RWPE1 (cell line): ENCODE data around the gene TBC1D5.

Experiments used
- CTCF ChIA-PET: fragments of 350-600 bp; sonication (Branson Sonifier 250); formaldehyde crosslinking; extraction: SDS; loops from one replicate; lab custom pipeline; 2021; lab: Yijun Ruan, JAX
- POLR2A ChIA-PET: fragments of 400-600 bp; formaldehyde crosslinking; extraction: SDS; loops from one replicate; lab custom pipeline; 2020; ENCODE audit warnings: antibody characterized with exemption; ENCODE audit not compliant: low non-redundant PET; lab: Yijun Ruan, JAX
- DNase-seq: peaks from one replicate; pipeline ENCODE4 v3.0.0; 2012; ENCODE audit warnings: low spot score
- H3K27ac ChIP-seq: fragments of 450-650 bp; 2 replicates; pipeline ENCODE4 v1.5.1; 2017
- TF ChIP-seq, protein P1 (sequence below): fragments of 450-650 bp; conservative IDR thresholded peaks from 2 replicates; pipeline ENCODE4 v1.5.1; 2017; ENCODE audit warnings: low read depth, mild to moderate bottlenecking

The TBC1D5 gene

DNA sequence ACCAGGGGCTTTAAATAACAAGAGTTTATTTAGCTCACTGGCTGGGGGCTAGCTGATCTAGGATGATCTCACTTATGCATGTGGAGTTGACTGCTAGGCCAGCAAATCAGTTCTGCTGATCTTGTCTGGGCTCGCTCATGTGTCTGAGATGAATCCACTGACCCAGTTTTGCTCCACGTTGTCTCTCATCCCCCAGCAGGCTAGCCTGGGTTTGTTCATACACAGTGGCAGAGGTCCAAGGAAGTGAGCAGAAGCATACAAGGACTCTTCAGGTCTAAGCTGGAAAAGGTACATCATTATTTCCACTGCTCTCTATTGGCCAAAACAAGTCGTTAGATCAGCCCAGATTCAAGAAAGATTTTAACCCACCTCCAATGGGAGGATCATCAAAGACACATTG lies 619.7 kb downstream of the TBC1D5 start:
- no peak overlapping the region for H3K27ac ChIP-seq
- DNase-seq: no peak
- CTCF ChIA-PET: no interaction called here
- TF ChIP-seq, protein P1, sequence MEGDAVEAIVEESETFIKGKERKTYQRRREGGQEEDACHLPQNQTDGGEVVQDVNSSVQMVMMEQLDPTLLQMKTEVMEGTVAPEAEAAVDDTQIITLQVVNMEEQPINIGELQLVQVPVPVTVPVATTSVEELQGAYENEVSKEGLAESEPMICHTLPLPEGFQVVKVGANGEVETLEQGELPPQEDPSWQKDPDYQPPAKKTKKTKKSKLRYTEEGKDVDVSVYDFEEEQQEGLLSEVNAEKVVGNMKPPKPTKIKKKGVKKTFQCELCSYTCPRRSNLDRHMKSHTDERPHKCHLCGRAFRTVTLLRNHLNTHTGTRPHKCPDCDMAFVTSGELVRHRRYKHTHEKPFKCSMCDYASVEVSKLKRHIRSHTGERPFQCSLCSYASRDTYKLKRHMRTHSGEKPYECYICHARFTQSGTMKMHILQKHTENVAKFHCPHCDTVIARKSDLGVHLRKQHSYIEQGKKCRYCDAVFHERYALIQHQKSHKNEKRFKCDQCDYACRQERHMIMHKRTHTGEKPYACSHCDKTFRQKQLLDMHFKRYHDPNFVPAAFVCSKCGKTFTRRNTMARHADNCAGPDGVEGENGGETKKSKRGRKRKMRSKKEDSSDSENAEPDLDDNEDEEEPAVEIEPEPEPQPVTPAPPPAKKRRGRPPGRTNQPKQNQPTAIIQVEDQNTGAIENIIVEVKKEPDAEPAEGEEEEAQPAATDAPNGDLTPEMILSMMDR: no peak
- POLR2A ChIA-PET: no interaction called here

DNA sequence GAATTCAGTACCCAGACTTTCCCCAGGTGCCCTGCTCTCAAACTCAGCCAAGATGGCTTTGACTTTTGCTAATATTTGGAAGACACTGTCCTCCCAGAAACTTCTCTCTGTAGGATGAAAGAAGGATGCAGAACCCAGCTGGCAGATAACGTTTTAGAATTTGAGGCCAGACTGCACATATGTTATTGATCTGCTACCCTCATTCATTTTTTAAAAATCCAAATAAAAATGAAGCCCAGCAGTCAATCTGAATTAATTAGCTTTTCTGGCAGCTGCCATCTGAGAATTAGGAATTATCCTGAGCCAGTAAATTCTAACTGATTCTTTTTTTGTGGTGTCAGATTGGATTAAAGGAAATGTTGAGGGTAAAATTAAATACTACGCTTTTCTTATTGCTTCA lies 621.1 kb downstream of the TBC1D5 start:
- TF ChIP-seq, protein P1: no peak
- CTCF ChIA-PET: no interaction called here
- no peak overlapping the region for H3K27ac ChIP-seq
- POLR2A ChIA-PET: no interaction called here
- DNase-seq: no peak

DNA sequence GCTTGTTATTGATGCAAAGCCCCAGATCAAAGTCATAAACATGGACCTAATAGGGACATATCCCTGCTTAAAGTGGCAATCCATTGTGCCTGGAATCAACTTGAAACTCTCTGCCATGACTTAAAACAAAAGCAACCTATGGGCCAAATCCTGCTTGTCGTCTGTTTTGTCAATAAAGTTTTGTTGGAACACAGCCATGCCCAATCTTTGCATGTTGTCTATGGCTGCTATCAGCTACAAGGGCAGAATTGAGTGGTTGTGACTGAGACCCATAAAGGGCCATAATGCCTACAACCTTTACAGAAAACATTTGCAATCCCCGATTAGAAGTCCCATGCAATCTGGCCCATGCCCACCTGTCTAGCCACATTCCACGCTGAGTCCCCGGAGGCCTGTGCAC lies 622.3 kb downstream of the TBC1D5 start:
- POLR2A ChIA-PET: no interaction called here
- CTCF ChIA-PET: no interaction called here
- TF ChIP-seq, protein P1: no peak
- no peak overlapping the region for H3K27ac ChIP-seq
- DNase-seq: no peak

DNA sequence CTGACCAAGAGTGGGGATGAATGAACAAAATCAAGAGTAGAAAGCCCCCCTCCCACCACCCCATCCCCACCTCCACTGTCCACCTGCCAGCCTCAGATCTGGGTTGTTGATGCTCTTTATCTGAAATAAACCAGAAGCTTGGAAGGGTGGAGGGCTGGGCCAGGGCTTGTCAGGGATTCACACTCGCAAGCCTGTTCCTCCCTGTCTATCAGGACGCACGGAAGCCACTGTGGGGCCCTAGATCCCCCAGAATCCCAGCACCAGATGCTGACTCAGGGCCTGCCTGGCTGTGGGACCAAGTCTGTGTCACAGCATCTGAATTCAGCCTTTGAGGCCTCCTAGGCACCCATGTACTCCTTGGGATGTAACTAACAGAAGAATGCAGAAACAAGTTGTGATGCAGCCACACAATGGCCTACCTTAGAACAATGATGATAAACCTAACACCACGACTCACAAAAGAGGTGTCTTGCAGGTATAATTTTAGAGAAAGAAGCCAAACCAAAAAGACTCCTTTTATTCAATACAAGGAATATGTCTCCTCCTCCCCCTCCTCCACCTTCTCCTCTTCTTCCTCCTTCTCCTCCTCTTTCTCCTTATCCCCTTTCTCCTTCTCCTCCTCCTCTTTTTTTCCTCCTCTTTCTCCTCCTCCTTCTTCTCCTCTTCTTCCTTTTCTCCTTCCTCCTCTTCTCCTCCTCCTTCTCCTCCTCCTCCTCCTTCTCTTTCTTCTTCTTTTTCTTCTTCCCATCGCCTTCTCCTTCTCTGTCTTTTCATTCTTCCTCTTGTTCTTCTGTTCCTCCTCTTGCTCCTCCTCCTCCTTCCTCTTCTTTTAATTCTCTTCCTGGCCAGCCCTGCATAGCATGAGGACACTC lies 623.0 kb downstream of the TBC1D5 start:
- no peak for DNase-seq
- ChIA-PET POLR2A (no interaction called here), CTCF (no interaction called here)
- H3K27ac ChIP-seq: no peak overlapping the region
- TF ChIP-seq, protein P1: no peak

DNA sequence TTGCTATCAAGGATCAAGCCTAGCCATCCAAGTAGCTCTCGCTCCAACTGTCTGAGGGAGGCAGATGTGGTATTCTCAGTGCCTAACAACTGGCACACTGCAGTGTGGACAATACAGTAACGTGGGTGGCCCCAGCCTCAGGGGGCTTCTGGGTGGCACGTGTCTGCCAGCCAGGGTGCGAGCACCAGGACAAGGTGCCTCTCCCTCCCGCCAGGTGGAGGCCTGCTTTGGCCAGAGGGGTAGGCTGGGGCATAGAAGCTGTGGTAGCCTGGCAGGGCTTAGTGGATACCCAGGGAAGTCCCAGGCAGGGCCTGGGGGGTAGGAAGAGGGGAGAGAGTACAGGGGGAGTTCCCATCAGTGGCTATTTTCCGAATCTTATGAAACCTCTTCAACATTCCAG lies 623.7 kb downstream of the TBC1D5 start:
- ChIA-PET CTCF (no interaction called here), POLR2A (no interaction called here)
- no peak overlapping the region for H3K27ac ChIP-seq
- DNase-seq: no peak
- TF ChIP-seq, protein P1: no peak

DNA sequence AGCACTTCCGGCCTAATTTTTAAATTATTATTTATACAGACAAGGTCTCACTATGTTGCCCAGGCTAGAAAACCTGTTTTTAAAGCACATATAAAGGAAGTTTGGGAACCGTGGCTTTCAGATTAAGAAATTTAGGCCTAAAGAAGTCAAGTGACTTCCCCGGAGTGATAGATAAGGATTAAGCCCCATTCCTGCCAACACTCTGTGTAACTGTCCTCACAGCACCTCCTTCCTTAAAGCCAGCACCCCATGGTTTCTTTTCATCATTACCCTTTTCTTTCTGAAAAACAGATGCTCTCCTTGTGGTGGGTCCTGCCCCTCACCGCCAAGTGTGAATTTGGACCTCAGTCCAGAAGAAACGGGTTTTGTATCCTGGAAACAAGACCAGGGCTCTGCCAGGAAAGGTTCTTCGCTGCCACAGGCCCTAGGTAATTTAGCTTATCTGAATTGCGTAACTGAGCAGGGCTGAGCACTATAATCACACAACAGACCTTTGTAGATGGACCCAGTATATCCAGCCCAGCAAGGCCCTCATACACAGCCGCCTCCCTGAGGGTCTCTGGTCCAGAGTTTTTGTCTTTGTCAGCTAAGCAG lies 626.3 kb downstream of the TBC1D5 start:
- POLR2A ChIA-PET: no interaction called here
- CTCF ChIA-PET: no interaction called here
- H3K27ac ChIP-seq: no peak overlapping the region
- TF ChIP-seq, protein P1: no peak
- DNase-seq: no peak
